MCF 10A (cell line): Measurements from ENCODE around the gene IGSF9B. TPM values are rescaled to one million over a fixed set of nuclear protein-coding genes. Genes with fewer than 3 reads are reported as not detected.

Experiments
- BruUV-seq: library from RNA; stranded (reverse); fragments of 400-500 nt; replicated peaks from 2 replicates; lab custom pipeline; 2021; lab: Mats Ljungman, UMichigan
- CTCF ChIA-PET: fragments of 300-600 bp; sonication (Branson Sonifier 250); formaldehyde crosslinking; extraction: SDS; loops from one replicate; lab custom pipeline; 2021; ENCODE audit warnings: antibody characterized with exemption, inconsistent platforms; lab: Yijun Ruan, JAX
- POLR2A ChIA-PET: fragments of 300-600, 350-650 bp; sonication (Branson Sonifier 250); formaldehyde crosslinking; extraction: SDS; loops from one replicate; lab custom pipeline; 2020; ENCODE audit warnings: antibody characterized with exemption, inconsistent platforms; lab: Yijun Ruan, JAX
- DNase-seq: peaks from one replicate; pipeline ENCODE4 v3.0.0-alpha.2; 2018; ENCODE audit not compliant: unreplicated experiment
- H3K27ac Mint-ChIP-seq: one replicate; pipeline ENCODE4 v1.8.0; 2022; ENCODE audit warnings: mild to moderate bottlenecking, low read depth, mixed read lengths; ENCODE audit not compliant: unreplicated experiment
- H3K27me3 Mint-ChIP-seq: one replicate; pipeline ENCODE4 v1.8.0; 2022; ENCODE audit warnings: mixed read lengths; ENCODE audit not compliant: insufficient read depth, unreplicated experiment
- H3K36me3 Mint-ChIP-seq: one replicate; pipeline ENCODE4 v1.8.0; 2022; ENCODE audit warnings: mild to moderate bottlenecking, moderate library complexity, mixed read lengths; ENCODE audit not compliant: insufficient read depth, unreplicated experiment
- H3K4me1 Mint-ChIP-seq: one replicate; pipeline ENCODE4 v1.8.0; 2022; ENCODE audit warnings: mixed read lengths; ENCODE audit not compliant: insufficient read depth, unreplicated experiment
- H3K4me3 Mint-ChIP-seq: one replicate; pipeline ENCODE4 v1.8.0; 2022; ENCODE audit warnings: mild to moderate bottlenecking, moderate library complexity, mixed read lengths; ENCODE audit not compliant: unreplicated experiment
- H3K9me3 Mint-ChIP-seq: one replicate; pipeline ENCODE4 v1.8.0; 2022; ENCODE audit warnings: mixed read lengths; ENCODE audit not compliant: unreplicated experiment
- CTCF ChIP-seq: fragments of 200-600 bp; IDR thresholded peaks from one replicate; pipeline ENCODE4 v1.8.0; 2022; ENCODE audit warnings: antibody characterized with exemption, mild to moderate bottlenecking; ENCODE audit not compliant: unreplicated experiment
- intact Hi-C: fragments of 100-400 bp; cut with micrococcal nuclease; formaldehyde crosslinking; loops from 2 replicates; pipeline ENCODE4 v1.14.1; 2022
- total RNA-seq: library from RNA; stranded (reverse); gene quantifications from 2 replicates; pipeline ENCODE4 v1.2.3, GENCODE V29; 2022

IGSF9B gene
- total RNA-seq, 1 experiment from 2014 or later, result 13.9 TPM

GRCh38 chr11:133901316-133901715 lies 55.5 kb downstream of the IGSF9B start:
- TF ChIP-seq CTCF, result no peak
- Mint-ChIP-seq H3K4me3 (no peak overlapping the region), H3K4me1 (no peaks in the 10 kb centered on the region), H3K36me3 (peaks cover 6% of the 10 kb centered on the region), H3K27ac (no peak overlapping the region), H3K9me3 (no peaks in the 10 kb centered on the region), H3K27me3 (no peaks in the 10 kb centered on the region)
- intact Hi-C loops, result no loop called here
- DNase-seq, result no peak
- POLR2A ChIA-PET, result interaction anchor here (0.6 kb wide), 1 partner anchor 10 kb away, joined by 4 read pairs; no protein-coding TSS in a partner anchor
- CTCF ChIA-PET, result no interaction called here
- BruUV-seq, result no TSS peak

DNA sequence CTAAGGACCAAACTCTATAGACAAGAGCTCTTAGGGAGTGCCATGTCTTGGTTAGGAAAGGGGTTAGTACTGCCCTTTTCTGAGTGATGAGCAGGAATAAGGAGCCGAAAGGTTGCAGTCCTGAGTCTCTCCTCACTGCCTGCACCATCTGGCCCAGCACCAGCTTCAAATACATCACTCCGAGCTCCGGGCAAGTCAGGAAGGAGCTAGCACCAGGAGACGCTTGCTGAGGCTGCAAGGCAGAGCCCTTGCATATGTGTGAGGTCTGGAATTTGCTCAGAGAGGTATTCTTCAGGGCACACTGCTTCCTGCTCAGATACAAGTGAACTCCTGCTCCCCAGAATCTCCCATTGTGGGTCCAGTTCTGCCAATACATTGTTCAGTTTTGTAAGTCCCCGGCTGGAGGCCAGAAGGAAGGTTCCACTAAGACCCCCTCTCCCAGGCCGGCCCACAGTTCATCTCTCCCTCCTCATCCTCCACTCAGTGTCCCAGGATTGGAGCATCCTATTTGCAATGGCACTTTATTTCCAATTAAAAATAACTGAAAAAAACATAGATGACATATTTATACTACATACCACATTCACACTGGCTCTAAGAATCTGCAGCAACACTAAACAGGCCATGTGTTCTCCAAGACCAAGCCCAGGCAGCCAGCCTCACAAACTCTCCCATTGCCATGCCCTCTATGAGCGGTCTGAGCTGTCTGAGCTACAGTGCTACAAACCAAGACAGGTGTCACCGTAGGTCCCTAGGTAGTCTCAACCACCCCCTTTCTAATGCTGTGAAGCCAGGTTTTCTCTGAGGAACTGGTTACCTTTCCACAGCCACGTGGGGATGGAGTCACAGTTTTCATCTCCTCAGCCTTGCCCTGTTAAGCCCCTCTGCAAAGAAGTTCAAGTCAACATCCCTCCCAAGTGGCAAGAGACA lies 56.3 kb downstream of the IGSF9B start:
- no peak overlapping the region for H3K4me3 Mint-ChIP-seq
- no peaks in the 10 kb centered on the region for H3K4me1 Mint-ChIP-seq
- peaks cover 6% of the 10 kb centered on the region for H3K36me3 Mint-ChIP-seq
- ChIA-PET POLR2A (interaction anchor here (0.6 kb wide), 2 partner anchors 11 to 218 kb away, joined by 3 to 4 read pairs; no protein-coding TSS in a partner anchor), CTCF (interaction anchor here (0.5 to 1.2 kb wide), 4 partner anchors 11 to 241 kb away, joined by 3 to 7 read pairs (median 3); no protein-coding TSS in a partner anchor)
- no peak overlapping the region for H3K27ac Mint-ChIP-seq
- no peaks in the 10 kb centered on the region for H3K27me3 Mint-ChIP-seq
- no peak for TF ChIP-seq CTCF
- no peak for DNase-seq
- intact Hi-C loops, result no loop called here
- H3K9me3 Mint-ChIP-seq, result no peaks in the 10 kb centered on the region
- BruUV-seq, result no TSS peak

DNA sequence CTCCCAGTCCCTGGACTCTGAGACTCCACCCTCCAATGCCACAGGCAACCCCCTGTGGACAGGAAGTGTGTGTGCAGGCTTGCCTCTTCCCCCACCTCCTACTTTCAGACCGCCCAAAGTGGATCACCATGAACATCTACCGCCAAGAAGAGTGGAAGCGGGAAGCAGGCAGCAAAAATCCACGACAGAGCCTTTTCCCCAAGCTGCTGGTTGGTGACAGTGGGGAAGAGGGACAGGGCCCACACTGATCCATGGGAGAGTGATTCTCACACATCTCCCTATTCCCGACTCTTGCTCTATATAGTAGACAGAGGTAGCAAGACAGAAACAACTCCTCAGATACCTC lies 58.0 kb downstream of the IGSF9B start:
- Mint-ChIP-seq H3K9me3 (no peaks in the 10 kb centered on the region), H3K27me3 (no peaks in the 10 kb centered on the region), H3K4me3 (no peak overlapping the region), H3K4me1 (no peaks in the 10 kb centered on the region), H3K36me3 (peaks cover 6% of the 10 kb centered on the region), H3K27ac (no peak overlapping the region)
- no peak for DNase-seq
- TF ChIP-seq CTCF, result no peak
- POLR2A ChIA-PET, result no interaction called here
- CTCF ChIA-PET, result no interaction called here
- intact Hi-C loops, result no loop called here
- BruUV-seq, result no TSS peak

- Mint-ChIP-seq H3K27me3 (no peaks in the 10 kb centered on the region), H3K4me3 (no peak overlapping the region), H3K4me1 (no peaks in the 10 kb centered on the region), H3K27ac (no peak overlapping the region), H3K9me3 (no peaks in the 10 kb centered on the region), H3K36me3 (peaks cover 6% of the 10 kb centered on the region)
- intact Hi-C loops, result no loop called here
- no TSS peak for BruUV-seq
- no peak for DNase-seq
- ChIA-PET POLR2A (no interaction called here), CTCF (no interaction called here)
- TF ChIP-seq CTCF, result no peak
Observed at GRCh38 chr11:133898031-133898769, 58.6 kb downstream of the IGSF9B start.
